Measurements from ENCODE around the gene PRKG1.
A peak's percentile ranks its signal among the peaks of the same experiment; 100 is the strongest.

The PRKG1 gene

GRCh38 chr10:51074238-51075028 lies at the start of gene PRKG1:
Gene PRKG1, plus strand, starts transcription at chr10:51074487.
- peak; percentile 69 for DNase-seq (ENCODE audit: low read depth)

GRCh38 chr10:51028420-51028819 lies 45.9 kb upstream of the PRKG1 start:
- no peak for DNase-seq (ENCODE audit: low read depth)

GRCh38 chr10:51029172-51029641 lies 45.1 kb upstream of the PRKG1 start:
- peak; percentile 61 for DNase-seq (ENCODE audit: low read depth)

- DNase-seq (ENCODE audit: low read depth): no peak
Observed at GRCh38 chr10:51030480-51030879, 43.8 kb upstream of the PRKG1 start.

GRCh38 chr10:51031950-51032349 lies 42.3 kb upstream of the PRKG1 start:
- no peak for DNase-seq (ENCODE audit: low read depth)

GRCh38 chr10:51034769-51035168 lies 39.5 kb upstream of the PRKG1 start:
- DNase-seq (ENCODE audit: low read depth): no peak

GRCh38 chr10:51035344-51035743 lies 38.9 kb upstream of the PRKG1 start:
- DNase-seq (ENCODE audit: low read depth): no peak

- no peak for DNase-seq (ENCODE audit: low read depth)
Observed at GRCh38 chr10:51045871-51046270, 28.4 kb upstream of the PRKG1 start.

GRCh38 chr10:51046654-51047053 lies 27.6 kb upstream of the PRKG1 start:
- DNase-seq (ENCODE audit: low read depth): no peak

- DNase-seq (ENCODE audit: low read depth): no peak
Observed at GRCh38 chr10:51047857-51048256, 26.4 kb upstream of the PRKG1 start.

- no peak for DNase-seq (ENCODE audit: low read depth)
Observed at GRCh38 chr10:51048792-51049191, 25.5 kb upstream of the PRKG1 start.

- no peak for DNase-seq (ENCODE audit: low read depth)
Observed at GRCh38 chr10:51052163-51052562, 22.1 kb upstream of the PRKG1 start.

- DNase-seq (ENCODE audit: low read depth): no peak
Observed at GRCh38 chr10:51057925-51058324, 16.4 kb upstream of the PRKG1 start.

GRCh38 chr10:51063166-51063565 lies 11.1 kb upstream of the PRKG1 start:
- DNase-seq (ENCODE audit: low read depth): no peak

GRCh38 chr10:51063659-51064535 lies 10.4 kb upstream of the PRKG1 start:
- DNase-seq (ENCODE audit: low read depth): no peak

- DNase-seq (ENCODE audit: low read depth): no peak
Observed at GRCh38 chr10:51066231-51066630, 8.1 kb upstream of the PRKG1 start.

- DNase-seq (ENCODE audit: low read depth): no peak
Observed at GRCh38 chr10:51072210-51072609, 2.1 kb upstream of the PRKG1 start.

GRCh38 chr10:51072921-51073434 lies 1.3 kb upstream of the PRKG1 start:
- DNase-seq (ENCODE audit: low read depth): no peak

- no peak for DNase-seq (ENCODE audit: low read depth)
Observed at GRCh38 chr10:51073453-51074237, 642 bp upstream of the PRKG1 start.

GRCh38 chr10:51075043-51075872 lies 971 bp downstream of the PRKG1 start:
- DNase-seq (ENCODE audit: low read depth): no peak

- DNase-seq (ENCODE audit: low read depth): no peak
Observed at GRCh38 chr10:51075873-51076229, 1.6 kb downstream of the PRKG1 start.
